Measurements from ENCODE around the gene PTPDC1. TPM values are rescaled to one million over a fixed set of nuclear protein-coding genes. Genes with fewer than 3 reads are reported as not detected.

Gene PTPDC1
- total and polyA plus RNA-seq, 9 of the 15 experiments (the other 6 are each of a cell fraction or from before 2014, with no cell fraction given): 1.1 to 8.1 (median 5.7) TPM

DNA sequence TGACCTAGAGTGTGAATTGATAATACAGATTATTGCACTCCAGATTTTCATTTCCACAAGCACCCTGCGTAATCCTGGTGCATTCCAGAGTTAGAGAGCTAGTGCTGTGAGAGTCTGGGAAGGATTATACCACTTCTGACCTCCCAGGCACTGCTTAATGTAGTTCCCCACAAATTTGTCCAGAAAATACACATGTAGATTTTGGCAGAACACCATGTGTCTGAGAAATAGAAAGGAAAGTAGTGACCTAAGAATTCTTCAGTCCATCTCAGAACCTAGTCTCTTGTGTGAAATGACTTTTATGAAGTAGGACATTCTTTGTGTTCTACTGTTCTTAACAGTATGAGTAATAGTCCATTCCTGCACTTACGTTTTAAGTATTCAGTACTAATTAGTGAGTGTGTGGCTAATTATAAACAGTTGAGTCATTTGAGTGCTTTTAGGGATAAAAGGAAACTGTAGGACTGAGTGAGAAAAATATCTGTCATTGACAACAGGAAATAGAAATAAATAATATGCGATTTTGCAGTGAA lies 27.8 kb upstream of the PTPDC1 start:
- Histone ChIP-seq H3K9me3 (replicated peaks; ENCODE audit: control insufficient read depth, insufficient read depth, low read depth, low read length) (no peaks in the 10 kb centered on the region), H3K36me3 (ENCODE audit: control insufficient read depth, insufficient read depth, low read length) (no peaks in the 10 kb centered on the region), H3K79me2 (ENCODE audit: control insufficient read depth, insufficient read depth, low read length) (no peaks in the 10 kb centered on the region), H3K4me2 (ENCODE audit: insufficient read depth, low read length) (no peak overlapping the region), H3K27ac (ENCODE audit: extremely low read depth, low read depth, low read length) (no peak overlapping the region), H4K20me1 (replicated peaks; ENCODE audit: control insufficient read depth, insufficient read depth, low read length) (no peaks in the 10 kb centered on the region), H3K9ac (ENCODE audit: insufficient read depth in 1 of 2, low read depth in 2 of 2, low read length in 2 of 2) (no peak overlapping the region), H3K9me1 (ENCODE audit: control insufficient read depth, insufficient read depth, low read length) (no peaks in the 10 kb centered on the region), H3K4me1 (replicated peaks in 1 of 2; ENCODE audit: control insufficient read depth in 2 of 2, insufficient read depth in 2 of 2, low read length in 2 of 2) (no peaks in the 10 kb centered on the region), H3K4me3 (no peak overlapping the region), H2AFZ (ENCODE audit: low read depth, low read length) (no peak overlapping the region), H3K27me3 (ENCODE audit: control insufficient read depth in 2 of 2, insufficient read depth in 2 of 2, low read length in 2 of 2) (no peaks in the 10 kb centered on the region)
- intact Hi-C loops (cut with micrococcal nuclease): no loop called here
- CTCF ChIA-PET (ENCODE audit: low intra/inter-chr PET ratio): no interaction called here
- TF ChIP-seq, protein P1, sequence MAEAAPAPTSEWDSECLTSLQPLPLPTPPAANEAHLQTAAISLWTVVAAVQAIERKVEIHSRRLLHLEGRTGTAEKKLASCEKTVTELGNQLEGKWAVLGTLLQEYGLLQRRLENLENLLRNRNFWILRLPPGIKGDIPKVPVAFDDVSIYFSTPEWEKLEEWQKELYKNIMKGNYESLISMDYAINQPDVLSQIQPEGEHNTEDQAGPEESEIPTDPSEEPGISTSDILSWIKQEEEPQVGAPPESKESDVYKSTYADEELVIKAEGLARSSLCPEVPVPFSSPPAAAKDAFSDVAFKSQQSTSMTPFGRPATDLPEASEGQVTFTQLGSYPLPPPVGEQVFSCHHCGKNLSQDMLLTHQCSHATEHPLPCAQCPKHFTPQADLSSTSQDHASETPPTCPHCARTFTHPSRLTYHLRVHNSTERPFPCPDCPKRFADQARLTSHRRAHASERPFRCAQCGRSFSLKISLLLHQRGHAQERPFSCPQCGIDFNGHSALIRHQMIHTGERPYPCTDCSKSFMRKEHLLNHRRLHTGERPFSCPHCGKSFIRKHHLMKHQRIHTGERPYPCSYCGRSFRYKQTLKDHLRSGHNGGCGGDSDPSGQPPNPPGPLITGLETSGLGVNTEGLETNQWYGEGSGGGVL (CRISPR knock-in tag; IDR thresholded peaks at IDR 0.05): no peak
- TF ChIP-seq ZNF282 (CRISPR knock-in tag; IDR thresholded peaks at IDR 0.05) (no peak), SMAD3 (CRISPR knock-in tag; conservative IDR thresholded peaks at IDR 0.05) (no peak)
- TF ChIP-seq, protein P2, sequence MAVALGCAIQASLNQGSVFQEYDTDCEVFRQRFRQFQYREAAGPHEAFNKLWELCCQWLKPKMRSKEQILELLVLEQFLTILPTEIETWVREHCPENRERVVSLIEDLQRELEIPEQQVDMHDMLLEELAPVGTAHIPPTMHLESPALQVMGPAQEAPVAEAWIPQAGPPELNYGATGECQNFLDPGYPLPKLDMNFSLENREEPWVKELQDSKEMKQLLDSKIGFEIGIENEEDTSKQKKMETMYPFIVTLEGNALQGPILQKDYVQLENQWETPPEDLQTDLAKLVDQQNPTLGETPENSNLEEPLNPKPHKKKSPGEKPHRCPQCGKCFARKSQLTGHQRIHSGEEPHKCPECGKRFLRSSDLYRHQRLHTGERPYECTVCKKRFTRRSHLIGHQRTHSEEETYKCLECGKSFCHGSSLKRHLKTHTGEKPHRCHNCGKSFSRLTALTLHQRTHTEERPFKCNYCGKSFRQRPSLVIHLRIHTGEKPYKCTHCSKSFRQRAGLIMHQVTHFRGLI (CRISPR knock-in tag; IDR thresholded peaks at IDR 0.05): no peak
- in situ Hi-C loops (cut with MboI): no loop called here
- ATAC-seq (no peak), FAIRE-seq (peak; percentile 19), DNase-seq (ENCODE audit: extremely low read depth in 1 of 4, low spot score in 3 of 4) (no peak)
- BruUV-seq (replicated peaks): no TSS peak
- 23% methylated on average over 3 of the region's 3 CpGs for WGBS (ENCODE audit: insufficient coverage, low coverage, missing lambda C conversion rate)
- POLR2A ChIA-PET: no interaction called here

Data from K562 (cell line).